Measurements from ENCODE around the gene STYK1. TPM values are rescaled to one million over a fixed set of nuclear protein-coding genes. Genes with fewer than 3 reads are reported as not detected.
"Not testable (repeated sequence)": the region's sequence is repeated elsewhere in the genome, so short reads cannot be mapped to it uniquely, and the experiment has no call there.

Gene STYK1
- total RNA-seq, 1 donor from 2014 or later = not detected

DNA sequence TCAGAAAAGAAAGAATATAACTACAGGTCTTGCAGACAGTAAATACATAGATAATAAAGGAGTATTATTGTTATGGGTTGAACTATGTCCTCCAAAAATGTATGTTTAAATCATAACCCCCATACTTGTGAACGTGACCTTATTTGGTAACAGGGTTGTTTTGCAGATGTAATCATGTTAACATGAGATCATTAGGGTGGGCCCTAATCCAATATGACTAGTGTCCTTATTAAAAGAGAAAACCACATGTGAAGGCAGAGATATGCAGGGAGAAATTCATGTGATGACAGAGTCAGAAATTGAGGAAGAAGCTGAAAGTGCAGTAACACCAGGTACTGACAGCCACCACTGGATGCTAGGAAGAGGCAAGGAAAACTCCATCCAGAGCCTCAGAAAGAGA lies 89.4 kb downstream of the STYK1 start:
- TF ChIP-seq, protein P1, sequence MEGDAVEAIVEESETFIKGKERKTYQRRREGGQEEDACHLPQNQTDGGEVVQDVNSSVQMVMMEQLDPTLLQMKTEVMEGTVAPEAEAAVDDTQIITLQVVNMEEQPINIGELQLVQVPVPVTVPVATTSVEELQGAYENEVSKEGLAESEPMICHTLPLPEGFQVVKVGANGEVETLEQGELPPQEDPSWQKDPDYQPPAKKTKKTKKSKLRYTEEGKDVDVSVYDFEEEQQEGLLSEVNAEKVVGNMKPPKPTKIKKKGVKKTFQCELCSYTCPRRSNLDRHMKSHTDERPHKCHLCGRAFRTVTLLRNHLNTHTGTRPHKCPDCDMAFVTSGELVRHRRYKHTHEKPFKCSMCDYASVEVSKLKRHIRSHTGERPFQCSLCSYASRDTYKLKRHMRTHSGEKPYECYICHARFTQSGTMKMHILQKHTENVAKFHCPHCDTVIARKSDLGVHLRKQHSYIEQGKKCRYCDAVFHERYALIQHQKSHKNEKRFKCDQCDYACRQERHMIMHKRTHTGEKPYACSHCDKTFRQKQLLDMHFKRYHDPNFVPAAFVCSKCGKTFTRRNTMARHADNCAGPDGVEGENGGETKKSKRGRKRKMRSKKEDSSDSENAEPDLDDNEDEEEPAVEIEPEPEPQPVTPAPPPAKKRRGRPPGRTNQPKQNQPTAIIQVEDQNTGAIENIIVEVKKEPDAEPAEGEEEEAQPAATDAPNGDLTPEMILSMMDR (conservative IDR thresholded peaks at IDR 0.05) = no peak
- Mint-ChIP-seq H3K4me1 (no peaks in the 10 kb centered on the region), H3K27me3 (ENCODE audit: low read depth) (no peaks in the 10 kb centered on the region), H3K4me3 (no peak overlapping the region), H3K27ac (ENCODE audit: unreplicated experiment) (no peak overlapping the region), H3K36me3 (ENCODE audit: low read depth) (peaks cover 32% of the 10 kb centered on the region), H3K9me3 (peaks cover 8% of the 10 kb centered on the region)
- DNase-seq (ENCODE audit: low read depth, low spot score) = no peak

DNA sequence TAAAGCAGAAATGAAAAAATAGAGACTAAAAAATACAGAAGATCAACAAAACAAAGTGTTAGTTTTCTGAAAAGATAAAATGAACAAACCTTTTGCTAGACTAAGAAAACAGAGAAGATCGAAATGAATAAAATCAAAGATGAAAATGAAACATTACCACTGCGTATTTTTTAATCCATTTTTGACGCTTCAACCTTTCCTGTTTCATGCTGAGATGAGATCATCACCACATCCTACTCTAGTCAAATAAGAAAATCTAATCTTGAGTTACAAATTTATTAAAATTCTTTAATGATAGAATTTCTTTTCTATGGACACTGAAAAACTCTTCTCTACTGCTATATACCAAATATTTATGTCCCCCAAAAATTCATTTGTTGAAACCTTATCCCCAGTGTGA lies 91.1 kb downstream of the STYK1 start:
- TF ChIP-seq, protein P1 (conservative IDR thresholded peaks at IDR 0.05) = no peak
- H3K9me3 Mint-ChIP-seq = peaks cover 8% of the 10 kb centered on the region
- peaks cover 29% of the 10 kb centered on the region for H3K36me3 Mint-ChIP-seq (ENCODE audit: low read depth)
- no peak for DNase-seq (ENCODE audit: low read depth, low spot score)
- no peaks in the 10 kb centered on the region for H3K27me3 Mint-ChIP-seq (ENCODE audit: low read depth)
- no peak overlapping the region for H3K27ac Mint-ChIP-seq (ENCODE audit: unreplicated experiment)
- H3K4me3 Mint-ChIP-seq = no peak overlapping the region
- no peaks in the 10 kb centered on the region for H3K4me1 Mint-ChIP-seq

DNA sequence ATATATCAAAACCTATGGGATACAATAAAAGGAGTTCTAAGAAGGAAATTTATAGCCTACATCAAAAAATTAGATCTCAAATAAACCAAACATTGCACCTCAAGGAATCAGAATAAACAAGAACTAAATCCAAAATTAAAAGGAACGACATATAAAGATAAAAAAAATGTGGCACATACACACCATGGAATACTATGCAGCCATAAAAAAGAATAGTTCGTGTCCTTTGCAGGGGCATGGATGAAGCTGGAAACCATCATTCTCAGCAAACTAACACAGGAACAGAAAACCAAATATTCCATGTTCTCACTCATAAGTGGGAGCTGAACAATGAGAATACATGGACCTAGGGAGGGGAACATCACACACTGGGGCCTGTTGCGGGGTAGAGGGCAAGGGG lies 91.7 kb downstream of the STYK1 start:
- H3K36me3 Mint-ChIP-seq (ENCODE audit: low read depth) = peaks cover 26% of the 10 kb centered on the region
- not testable (repeated sequence) for H3K4me1 Mint-ChIP-seq; H3K9me3 Mint-ChIP-seq; DNase-seq (ENCODE audit: low read depth, low spot score); H3K4me3 Mint-ChIP-seq; H3K27me3 Mint-ChIP-seq (ENCODE audit: low read depth); H3K27ac Mint-ChIP-seq (ENCODE audit: unreplicated experiment)

DNA sequence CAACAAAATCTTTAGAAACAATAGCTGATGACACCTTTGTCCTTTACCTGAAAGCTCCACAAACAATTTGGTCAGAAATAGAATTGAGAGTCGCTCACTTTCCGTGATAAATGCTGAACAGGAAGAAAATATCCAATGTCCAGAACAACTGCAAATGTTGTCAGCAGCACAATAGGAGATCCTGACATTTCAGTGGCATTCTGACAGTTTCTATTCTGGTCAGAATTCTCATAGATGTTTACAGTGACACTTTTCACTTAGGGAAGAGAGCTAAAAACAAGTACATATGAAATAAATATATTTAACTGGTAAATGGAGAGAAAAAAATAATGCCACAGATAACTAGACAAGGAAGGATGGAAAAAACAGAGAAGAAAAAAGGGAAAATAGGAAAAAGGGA lies 99.5 kb downstream of the STYK1 start:
- Mint-ChIP-seq H3K4me1 (no peaks in the 10 kb centered on the region), H3K27ac (ENCODE audit: unreplicated experiment) (no peak overlapping the region), H3K27me3 (ENCODE audit: low read depth) (no peaks in the 10 kb centered on the region), H3K4me3 (no peak overlapping the region), H3K36me3 (ENCODE audit: low read depth) (peaks cover 3% of the 10 kb centered on the region), H3K9me3 (peaks cover 6% of the 10 kb centered on the region)
- DNase-seq (ENCODE audit: low read depth, low spot score) = no peak
- TF ChIP-seq, protein P1 (conservative IDR thresholded peaks at IDR 0.05) = no peak

DNA sequence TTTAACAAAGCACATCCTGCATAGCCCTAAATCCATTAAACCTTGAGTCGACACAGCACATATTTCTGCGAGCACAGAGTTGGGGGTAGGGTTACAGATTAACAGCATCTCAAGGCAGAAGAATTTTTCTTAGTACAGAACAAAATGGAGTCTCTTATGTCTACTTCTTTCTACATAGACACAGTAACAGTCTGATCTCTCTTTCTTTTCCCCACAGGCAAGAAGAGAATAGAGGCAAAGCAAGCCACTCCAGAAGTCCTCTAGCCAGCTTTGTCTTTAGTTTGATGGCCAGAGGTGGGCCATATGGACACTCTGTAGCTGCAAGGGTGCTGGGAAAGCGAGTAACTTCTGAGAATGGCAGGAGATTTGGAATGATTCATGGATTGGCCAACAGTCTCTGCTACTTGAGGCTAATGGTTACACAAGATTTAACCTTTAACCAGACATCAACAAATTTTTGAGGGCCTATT lies 101.8 kb downstream of the STYK1 start:
- not testable (repeated sequence) for H3K27me3 Mint-ChIP-seq (ENCODE audit: low read depth); DNase-seq (ENCODE audit: low read depth, low spot score); H3K36me3 Mint-ChIP-seq (ENCODE audit: low read depth); H3K4me1 Mint-ChIP-seq; H3K4me3 Mint-ChIP-seq; H3K27ac Mint-ChIP-seq (ENCODE audit: unreplicated experiment); H3K9me3 Mint-ChIP-seq

DNA sequence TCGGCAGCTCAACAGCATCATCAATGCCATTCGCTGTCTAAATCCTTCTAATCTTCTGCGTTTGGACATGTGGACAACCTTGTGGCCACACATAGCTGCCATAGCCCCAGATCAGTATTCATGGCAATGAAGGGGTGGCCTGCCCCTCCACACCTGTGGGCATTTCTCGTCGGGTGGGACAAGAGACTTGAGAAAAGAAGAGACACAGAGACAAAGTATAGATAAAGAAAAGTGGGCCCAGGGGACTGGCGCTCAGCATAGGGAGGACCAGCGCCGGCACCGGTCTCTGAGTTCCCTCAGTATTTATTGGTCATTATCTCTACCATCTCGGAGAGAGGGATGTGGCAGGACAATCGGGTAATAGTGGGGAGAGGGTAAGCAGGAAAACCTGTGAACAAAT lies 102.7 kb downstream of the STYK1 start:
- Mint-ChIP-seq H3K36me3 (ENCODE audit: low read depth) (peaks cover 3% of the 10 kb centered on the region), H3K9me3 (peaks cover 6% of the 10 kb centered on the region), H3K4me3 (no peak overlapping the region), H3K4me1 (no peaks in the 10 kb centered on the region), H3K27ac (ENCODE audit: unreplicated experiment) (no peak overlapping the region), H3K27me3 (ENCODE audit: low read depth) (peaks cover 5% of the 10 kb centered on the region)
- no peak for DNase-seq (ENCODE audit: low read depth, low spot score)
- TF ChIP-seq, protein P1 (conservative IDR thresholded peaks at IDR 0.05) = no peak

Other genes starting within 250 kb of the STYK1 start
- gene KLRC2, start 238.0 kb downstream of the STYK1 start, total RNA-seq = not detected in 2 replicates
- not detected in 2 replicates for gene KLRC1, start 220.7 kb downstream of the STYK1 start, total RNA-seq
- 0.73 and 0.96 TPM in 2 replicates for gene EIF2S3B, start 168.2 kb downstream of the STYK1 start, total RNA-seq
- 51.6 and 56.5 TPM in 2 replicates for gene MAGOHB, start 60.4 kb downstream of the STYK1 start, total RNA-seq
- 86.8 and 90.4 TPM in 2 replicates for gene YBX3, start 49.3 kb upstream of the STYK1 start, total RNA-seq
- 0.21 TPM in 1 of 2 replicates, not detected in the other for gene TAS2R7, start 128.6 kb upstream of the STYK1 start, total RNA-seq
- gene TAS2R8, start 133.2 kb upstream of the STYK1 start, total RNA-seq = not detected in 2 replicates
- gene TAS2R9, start 136.1 kb upstream of the STYK1 start, total RNA-seq = 0.39 TPM in 1 of 2 replicates, not detected in the other
- gene TAS2R10, start 152.3 kb upstream of the STYK1 start, total RNA-seq = 1.1 and 1.2 TPM in 2 replicates
- gene PRR4, start 175.4 kb upstream of the STYK1 start, total RNA-seq = 3.3 and 6.9 TPM in 2 replicates
- 17.4 and 21.1 TPM in 2 replicates for gene PRH1, start 210.2 kb upstream of the STYK1 start, total RNA-seq
- gene TAS2R13, start 235.5 kb upstream of the STYK1 start, total RNA-seq = 1.0 and 1.1 TPM in 2 replicates

Data from neural crest cell (in vitro differentiated cells).